22Rv1 (cell line): Measurements from ENCODE around the gene BIRC6.

ENCODE experiments used
- ZFX ChIP-seq: fragments of 450-650 bp; IDR thresholded peaks from 2 replicates; pipeline ENCODE4 v1.6.1; 2017; ENCODE audit warnings: antibody characterized with exemption, borderline replicate concordance
- TF ChIP-seq, protein P1 (sequence below): fragments of 450-650 bp; IDR thresholded peaks from 2 replicates; pipeline ENCODE4 v1.5.1; 2017; ENCODE audit warnings: mild to moderate bottlenecking

DNA sequence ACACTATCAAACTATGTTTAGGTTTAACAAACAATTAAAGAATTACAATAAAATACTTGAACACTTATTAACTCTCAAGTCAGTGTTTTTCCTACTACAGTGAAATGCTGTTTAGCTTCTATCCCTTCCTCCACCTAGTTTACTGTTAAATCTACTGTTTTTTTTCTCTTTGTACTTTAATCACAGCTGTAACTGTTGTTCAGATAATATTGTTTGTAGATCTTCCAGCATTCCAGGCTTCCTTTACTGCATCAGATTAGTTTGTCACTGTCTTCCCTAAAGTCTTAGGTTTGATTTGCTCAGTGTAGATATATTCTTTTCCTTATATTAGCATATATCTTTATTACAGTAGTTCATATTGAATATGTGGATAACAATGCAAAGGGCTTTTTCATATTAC lies 22.5 kb downstream of the BIRC6 start:
- TF ChIP-seq, protein P1, sequence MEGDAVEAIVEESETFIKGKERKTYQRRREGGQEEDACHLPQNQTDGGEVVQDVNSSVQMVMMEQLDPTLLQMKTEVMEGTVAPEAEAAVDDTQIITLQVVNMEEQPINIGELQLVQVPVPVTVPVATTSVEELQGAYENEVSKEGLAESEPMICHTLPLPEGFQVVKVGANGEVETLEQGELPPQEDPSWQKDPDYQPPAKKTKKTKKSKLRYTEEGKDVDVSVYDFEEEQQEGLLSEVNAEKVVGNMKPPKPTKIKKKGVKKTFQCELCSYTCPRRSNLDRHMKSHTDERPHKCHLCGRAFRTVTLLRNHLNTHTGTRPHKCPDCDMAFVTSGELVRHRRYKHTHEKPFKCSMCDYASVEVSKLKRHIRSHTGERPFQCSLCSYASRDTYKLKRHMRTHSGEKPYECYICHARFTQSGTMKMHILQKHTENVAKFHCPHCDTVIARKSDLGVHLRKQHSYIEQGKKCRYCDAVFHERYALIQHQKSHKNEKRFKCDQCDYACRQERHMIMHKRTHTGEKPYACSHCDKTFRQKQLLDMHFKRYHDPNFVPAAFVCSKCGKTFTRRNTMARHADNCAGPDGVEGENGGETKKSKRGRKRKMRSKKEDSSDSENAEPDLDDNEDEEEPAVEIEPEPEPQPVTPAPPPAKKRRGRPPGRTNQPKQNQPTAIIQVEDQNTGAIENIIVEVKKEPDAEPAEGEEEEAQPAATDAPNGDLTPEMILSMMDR = no peak
- TF ChIP-seq ZFX = no peak
